Right lobe of liver (tissue), 4 donors: ENCODE data around the gene MX2.

Experiments
- POLR2A ChIP-seq: fragments of 450-650 bp; IDR thresholded peaks from one replicate; pipeline ENCODE4 v1.6.1; 2017; ENCODE audit warnings: antibody characterized with exemption, mild to moderate bottlenecking
- TF ChIP-seq, protein P1 (sequence below), 4 donors: fragments of 200-600 bp in 3 of 4; fragments of 450-650 bp in 1 of 4; IDR thresholded peaks; one replicate each; pipeline versions ENCODE4 v1.5.1 to v1.8.0; 2016 to 2022; ENCODE audit warnings: antibody characterized with exemption in 4 of 4, mild to moderate bottlenecking in 2 of 4
- donor health status: DM: no; HTN: no; CAD: no.
- donor health status: DM: no; HTN: no; CAD: no.
- donor health status: DM: no; HTN: yes; CAD: no.

DNA sequence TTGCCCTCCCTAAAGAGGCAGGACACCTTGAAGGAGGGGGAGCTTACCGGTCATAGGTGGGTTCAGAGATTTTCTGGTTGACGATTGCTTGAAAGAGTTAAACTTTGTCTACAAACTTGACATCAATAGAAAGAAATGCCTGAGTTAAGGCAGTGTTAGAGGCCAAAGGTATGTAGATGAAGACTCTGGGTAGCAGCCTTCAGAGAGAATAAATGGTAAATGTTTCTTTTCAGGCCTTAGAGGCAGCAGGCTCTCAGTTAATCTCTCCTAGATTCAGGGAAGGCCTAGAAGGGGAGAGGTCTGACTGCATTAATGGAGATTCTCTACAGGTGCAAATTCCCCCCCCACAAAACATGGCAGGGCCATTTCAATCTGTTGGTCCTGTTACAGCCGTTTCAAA, 91.9 kb downstream of the MX2 start:
- no peak for TF ChIP-seq POLR2A
- TF ChIP-seq, protein P1, sequence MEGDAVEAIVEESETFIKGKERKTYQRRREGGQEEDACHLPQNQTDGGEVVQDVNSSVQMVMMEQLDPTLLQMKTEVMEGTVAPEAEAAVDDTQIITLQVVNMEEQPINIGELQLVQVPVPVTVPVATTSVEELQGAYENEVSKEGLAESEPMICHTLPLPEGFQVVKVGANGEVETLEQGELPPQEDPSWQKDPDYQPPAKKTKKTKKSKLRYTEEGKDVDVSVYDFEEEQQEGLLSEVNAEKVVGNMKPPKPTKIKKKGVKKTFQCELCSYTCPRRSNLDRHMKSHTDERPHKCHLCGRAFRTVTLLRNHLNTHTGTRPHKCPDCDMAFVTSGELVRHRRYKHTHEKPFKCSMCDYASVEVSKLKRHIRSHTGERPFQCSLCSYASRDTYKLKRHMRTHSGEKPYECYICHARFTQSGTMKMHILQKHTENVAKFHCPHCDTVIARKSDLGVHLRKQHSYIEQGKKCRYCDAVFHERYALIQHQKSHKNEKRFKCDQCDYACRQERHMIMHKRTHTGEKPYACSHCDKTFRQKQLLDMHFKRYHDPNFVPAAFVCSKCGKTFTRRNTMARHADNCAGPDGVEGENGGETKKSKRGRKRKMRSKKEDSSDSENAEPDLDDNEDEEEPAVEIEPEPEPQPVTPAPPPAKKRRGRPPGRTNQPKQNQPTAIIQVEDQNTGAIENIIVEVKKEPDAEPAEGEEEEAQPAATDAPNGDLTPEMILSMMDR (IDR thresholded peaks at IDR 0.05) = no peak
